OCI-LY3 (cell line): ENCODE measurements around the gene MOB3B.

Experiments used
- EZH2phosphoT487 ChIP-seq: fragments of 200-600 bp; shearing (Covaris generic); IDR thresholded peaks from 2 replicates; pipeline ENCODE4 v1.6.1; 2018; ENCODE audit warnings: antibody characterized with exemption, mixed run types, low read depth
- TF ChIP-seq, protein P1 (sequence below): fragments of 200-600, 300-600 bp; sonication (generic); IDR thresholded peaks from 2 replicates; pipeline ENCODE4 v1.5.1; 2014; ENCODE audit warnings: antibody characterized with exemption, low read length, low read depth

DNA sequence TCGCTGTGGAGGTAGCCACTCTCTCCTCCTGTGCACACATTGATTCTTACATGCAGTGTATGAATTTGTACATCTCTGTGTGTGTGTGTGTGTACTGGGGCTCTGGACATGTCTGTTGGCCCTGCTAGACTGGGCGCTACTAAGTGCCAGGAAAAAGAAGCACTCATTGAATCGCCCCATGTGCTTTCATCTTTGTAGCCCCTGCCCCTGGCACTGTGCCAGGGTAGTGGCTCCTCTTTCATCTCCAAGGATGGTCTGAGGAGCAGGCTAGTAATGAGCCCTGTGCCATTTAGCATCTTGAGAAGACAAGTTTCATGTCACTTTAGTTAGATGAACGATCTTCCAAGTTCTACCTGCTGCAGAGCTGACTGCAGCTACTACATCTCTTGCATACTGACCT, 198.2 kb downstream of the MOB3B start:
- TF ChIP-seq, protein P1, sequence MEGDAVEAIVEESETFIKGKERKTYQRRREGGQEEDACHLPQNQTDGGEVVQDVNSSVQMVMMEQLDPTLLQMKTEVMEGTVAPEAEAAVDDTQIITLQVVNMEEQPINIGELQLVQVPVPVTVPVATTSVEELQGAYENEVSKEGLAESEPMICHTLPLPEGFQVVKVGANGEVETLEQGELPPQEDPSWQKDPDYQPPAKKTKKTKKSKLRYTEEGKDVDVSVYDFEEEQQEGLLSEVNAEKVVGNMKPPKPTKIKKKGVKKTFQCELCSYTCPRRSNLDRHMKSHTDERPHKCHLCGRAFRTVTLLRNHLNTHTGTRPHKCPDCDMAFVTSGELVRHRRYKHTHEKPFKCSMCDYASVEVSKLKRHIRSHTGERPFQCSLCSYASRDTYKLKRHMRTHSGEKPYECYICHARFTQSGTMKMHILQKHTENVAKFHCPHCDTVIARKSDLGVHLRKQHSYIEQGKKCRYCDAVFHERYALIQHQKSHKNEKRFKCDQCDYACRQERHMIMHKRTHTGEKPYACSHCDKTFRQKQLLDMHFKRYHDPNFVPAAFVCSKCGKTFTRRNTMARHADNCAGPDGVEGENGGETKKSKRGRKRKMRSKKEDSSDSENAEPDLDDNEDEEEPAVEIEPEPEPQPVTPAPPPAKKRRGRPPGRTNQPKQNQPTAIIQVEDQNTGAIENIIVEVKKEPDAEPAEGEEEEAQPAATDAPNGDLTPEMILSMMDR, result no peak
- TF ChIP-seq EZH2phosphoT487, result no peak
